Endodermal cell (in vitro differentiated cells): ENCODE results near the gene SLC25A53. TPM values are rescaled to one million over a fixed set of nuclear protein-coding genes. Genes with fewer than 3 reads are reported as not detected.
A peak's percentile ranks its signal among the peaks of the same experiment; 100 is the strongest.

ENCODE experiments used
- DNase-seq: peaks from one replicate; pipeline ENCODE4 v3.0.0-alpha.2; 2017
- H3K27ac ChIP-seq: 2 replicates; pipeline ENCODE4 v1.5.1; 2013; ENCODE audit warnings: mild to moderate bottlenecking, low read depth, low read length, moderate library complexity
- H3K27me3 ChIP-seq: 2 replicates; pipeline ENCODE4 v1.6.1; 2013; ENCODE audit warnings: mild to moderate bottlenecking, low read length, moderate library complexity; ENCODE audit not compliant: insufficient read depth, control insufficient read depth, poor library complexity, severe bottlenecking
- H3K36me3 ChIP-seq: 2 replicates; pipeline ENCODE4 v1.7.0; 2013; ENCODE audit warnings: mild to moderate bottlenecking, low read length, moderate library complexity; ENCODE audit not compliant: control insufficient read depth, insufficient read depth
- H3K4me1 ChIP-seq: one replicate; pipeline ENCODE4 v1.7.0; 2013; ENCODE audit warnings: low read length; ENCODE audit not compliant: control insufficient read depth, insufficient read depth
- H3K4me3 ChIP-seq: 2 replicates; pipeline ENCODE4 v1.5.1; 2013; ENCODE audit warnings: mild to moderate bottlenecking, low read length, moderate library complexity
- H3K9ac ChIP-seq: 2 replicates; pipeline ENCODE4 v1.6.1; 2013; ENCODE audit warnings: mild to moderate bottlenecking, low read length, moderate library complexity; ENCODE audit not compliant: poor library complexity, severe bottlenecking; ENCODE audit errors: extremely low read depth
- H3K9me3 ChIP-seq: 2 replicates; pipeline ENCODE4 v1.6.1; 2013; ENCODE audit warnings: mild to moderate bottlenecking, low read length, moderate library complexity; ENCODE audit not compliant: control insufficient read depth
- H3K27ac Mint-ChIP-seq: 2 replicates; pipeline ENCODE4 v1.8.0; 2020; ENCODE audit warnings: mixed read lengths
- H3K27me3 Mint-ChIP-seq: 2 replicates; pipeline ENCODE4 v1.8.0; 2021; ENCODE audit warnings: mild to moderate bottlenecking, mixed read lengths; ENCODE audit not compliant: insufficient read depth
- H3K36me3 Mint-ChIP-seq: 2 replicates; pipeline ENCODE4 v1.8.0; 2020; ENCODE audit warnings: low read depth, mixed read lengths
- H3K4me1 Mint-ChIP-seq: 2 replicates; pipeline ENCODE4 v1.8.0; 2020; ENCODE audit warnings: mixed read lengths
- H3K4me3 Mint-ChIP-seq: 2 replicates; pipeline ENCODE4 v1.8.0; 2020; ENCODE audit warnings: mild to moderate bottlenecking, moderate library complexity, mixed read lengths
- H3K9me3 Mint-ChIP-seq: 2 replicates; pipeline ENCODE4 v1.8.0; 2020; ENCODE audit warnings: mild to moderate bottlenecking, mixed read lengths
- WGBS, 2 experiments: methylation state at CpG; one replicate each; pipeline versions ENCODE4 v1.1.5 to v1.1.7; 2013; ENCODE audit warnings: missing lambda C conversion rate in 2 of 2, mixed read lengths in 1 of 2; ENCODE audit not compliant: insufficient coverage in 1 of 2, insufficient read length in 1 of 2; 5-methylcytosine and 5-hydroxymethylcytosine counted together
- long read RNA-seq, 4 experiments: library from polyadenylated mRNA in 2 of 4; library from RNA in 1 of 4; library from capped mRNA in 1 of 4; stranded (forward) in 3 of 4; unstranded in 1 of 4; transcript quantifications; one replicate each; pipeline ENCODE4 v2.0.0, GENCODE V29; 2020 to 2021; ENCODE audit warnings: inconsistent platforms in 1 of 4
- polyA plus RNA-seq, 2 experiments: library from polyadenylated mRNA; stranded (reverse); fragments of 50-300 nt; gene quantifications; one replicate each; pipeline ENCODE4 v1.2.3, GENCODE V29; 2013
- total RNA-seq, 2 donors: library from RNA; stranded (reverse); fragmentation: NEBNext Ultra II Directional in 1 of 2; extraction: Animal tissue kit (Norgen Biotek cat#: 25700) in 1 of 2; gene quantifications; 2 replicates in 1 of 2; 3 replicates in 1 of 2; pipeline ENCODE4 v1.2.1, GENCODE V29; 2021
- TF ChIP-seq, protein P1 (sequence below): fragments of 200-600 bp; sonication (generic); conservative IDR thresholded peaks from 2 replicates; pipeline ENCODE4 v1.5.0; 2021; ENCODE audit warnings: antibody characterized with exemption, mild to moderate bottlenecking

The SLC25A53 gene, protein sequence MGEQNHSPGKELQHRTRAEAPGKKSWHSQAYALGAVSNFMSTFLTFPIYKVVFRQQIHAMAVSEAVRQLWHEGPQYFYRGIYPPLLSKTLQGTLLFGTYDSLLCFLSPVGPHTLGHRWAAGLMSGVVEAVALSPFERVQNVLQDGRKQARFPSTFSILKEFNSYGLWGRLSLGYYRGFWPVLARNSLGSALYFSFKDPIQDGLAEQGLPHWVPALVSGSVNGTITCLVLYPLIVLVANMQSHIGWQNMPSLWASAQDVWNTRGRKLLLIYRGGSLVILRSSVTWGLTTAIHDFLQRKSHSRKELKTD
- 1 to 10 TPM; 2.0 to 4.4 TPM for total RNA-seq
- 5.8 TPM for polyA plus RNA-seq (2013, experiment 1 of 2)
- 5.3 TPM for polyA plus RNA-seq (2013, experiment 2 of 2)
- long read RNA-seq, experiment 1 = 0 reads
- long read RNA-seq, experiment 2, partial matches to known transcripts = 0 of 9 reads
- long read RNA-seq, experiment 2, other reads (novel, unspliced or antisense) = 9 of 9 reads
- long read RNA-seq, experiment 3, partial matches to known transcripts = 0 of 8 reads
- long read RNA-seq, experiment 3, other reads (novel, unspliced or antisense) = 4 of 8 reads
- long read RNA-seq, experiment 4 = 0 reads

DNA sequence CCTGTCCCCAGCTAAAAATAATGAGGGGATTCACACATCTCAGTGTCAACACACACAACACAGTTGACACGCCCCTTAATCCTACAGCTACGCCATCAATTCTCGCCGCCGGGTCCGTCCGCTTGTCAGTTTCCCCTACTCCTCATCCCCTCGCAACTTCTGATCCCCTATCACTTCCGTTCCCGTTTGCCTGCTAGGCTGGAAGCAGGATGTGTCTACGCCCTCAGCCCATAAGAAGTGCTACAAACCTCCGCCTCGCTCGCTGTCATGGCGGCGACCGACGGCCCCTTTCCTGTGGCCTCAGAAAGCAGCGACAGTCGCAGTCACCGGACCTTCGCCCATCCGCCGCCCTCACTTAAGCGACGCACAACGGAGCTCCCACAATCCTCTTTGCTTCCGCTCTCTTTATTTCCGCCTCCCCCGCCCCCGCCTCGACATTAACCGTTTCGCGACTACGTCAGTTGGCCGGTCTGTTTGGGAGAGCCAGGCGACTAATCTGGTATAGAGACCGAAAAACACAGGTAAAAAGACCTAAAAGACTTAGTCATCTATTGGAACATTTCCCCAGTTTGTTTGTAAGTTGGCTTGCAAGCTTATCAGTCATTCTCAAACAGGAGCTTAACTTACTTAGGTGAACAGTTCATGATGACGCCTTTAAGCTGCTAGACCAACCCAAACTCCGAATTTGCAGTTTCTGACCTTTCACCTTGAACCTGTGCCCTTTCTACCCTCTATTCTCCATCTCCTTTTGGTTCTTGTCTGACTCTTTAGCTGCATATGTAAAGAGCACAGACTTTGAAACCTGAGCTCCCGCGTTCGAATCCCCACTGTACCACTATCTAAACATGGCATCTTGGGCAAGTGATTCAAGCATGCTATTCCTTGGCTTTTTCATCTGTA is at the start of gene SLC25A53:
TSS of gene SLC25A53 (minus strand) at position 380 of the 900 bp plus-strand sequence. CDS start 51,752 bp downstream, outside the sequence.
- 0 to 1% methylated on average over 1 to 44 of the region's 44 CpGs for WGBS, 2 experiments
- Histone ChIP-seq H3K4me1 (peaks cover 4% of the 10 kb centered on the region), H3K27ac (peak within 1 kb of the TSS; percentile 80), H3K9ac (peak within 1 kb of the TSS; percentile 62), H3K9me3 (no peaks in the 10 kb centered on the region), H3K4me3 (peak within 1 kb of the TSS; percentile 92), H3K36me3 (no peaks in the 10 kb centered on the region), H3K27me3 (no peaks in the 10 kb centered on the region)
- DNase-seq = peak; percentile 91
- H3K27me3 Mint-ChIP-seq = no peaks in the 10 kb centered on the region
- no peaks in the 10 kb centered on the region for H3K36me3 Mint-ChIP-seq
- H3K4me1 Mint-ChIP-seq = no peaks in the 10 kb centered on the region
- peak within 1 kb of the TSS; percentile 81 for H3K4me3 Mint-ChIP-seq
- peak within 1 kb of the TSS; percentile 99 for H3K27ac Mint-ChIP-seq
- TF ChIP-seq, protein P1, sequence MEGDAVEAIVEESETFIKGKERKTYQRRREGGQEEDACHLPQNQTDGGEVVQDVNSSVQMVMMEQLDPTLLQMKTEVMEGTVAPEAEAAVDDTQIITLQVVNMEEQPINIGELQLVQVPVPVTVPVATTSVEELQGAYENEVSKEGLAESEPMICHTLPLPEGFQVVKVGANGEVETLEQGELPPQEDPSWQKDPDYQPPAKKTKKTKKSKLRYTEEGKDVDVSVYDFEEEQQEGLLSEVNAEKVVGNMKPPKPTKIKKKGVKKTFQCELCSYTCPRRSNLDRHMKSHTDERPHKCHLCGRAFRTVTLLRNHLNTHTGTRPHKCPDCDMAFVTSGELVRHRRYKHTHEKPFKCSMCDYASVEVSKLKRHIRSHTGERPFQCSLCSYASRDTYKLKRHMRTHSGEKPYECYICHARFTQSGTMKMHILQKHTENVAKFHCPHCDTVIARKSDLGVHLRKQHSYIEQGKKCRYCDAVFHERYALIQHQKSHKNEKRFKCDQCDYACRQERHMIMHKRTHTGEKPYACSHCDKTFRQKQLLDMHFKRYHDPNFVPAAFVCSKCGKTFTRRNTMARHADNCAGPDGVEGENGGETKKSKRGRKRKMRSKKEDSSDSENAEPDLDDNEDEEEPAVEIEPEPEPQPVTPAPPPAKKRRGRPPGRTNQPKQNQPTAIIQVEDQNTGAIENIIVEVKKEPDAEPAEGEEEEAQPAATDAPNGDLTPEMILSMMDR = no peak
- H3K9me3 Mint-ChIP-seq = peaks cover 48% of the 10 kb centered on the region

DNA sequence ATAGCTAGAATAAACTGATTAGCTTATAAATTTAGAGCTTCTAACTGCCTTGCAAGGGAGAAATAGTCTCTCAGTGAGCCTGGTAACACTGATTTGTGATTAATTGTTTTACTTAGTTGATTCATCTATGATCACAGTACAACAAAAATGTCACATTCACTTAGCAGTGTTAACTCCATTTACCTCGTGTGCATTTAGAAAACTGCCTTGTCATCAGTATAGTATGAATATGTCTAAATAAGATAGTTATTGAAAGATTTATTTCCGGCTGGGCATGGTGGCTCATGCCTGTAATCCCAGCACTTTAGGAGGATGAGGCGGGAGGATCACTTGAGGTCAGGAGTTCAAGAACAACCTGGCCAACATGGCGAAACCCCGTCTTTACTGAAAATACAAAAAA is 48.7 kb upstream of the SLC25A53 start:
- Histone ChIP-seq H3K9me3 (no peaks in the 10 kb centered on the region), H3K9ac (no peak overlapping the region), H3K4me3 (no peak overlapping the region), H3K4me1 (no peaks in the 10 kb centered on the region), H3K27ac (no peak overlapping the region), H3K36me3 (no peaks in the 10 kb centered on the region), H3K27me3 (no peaks in the 10 kb centered on the region)
- Mint-ChIP-seq H3K36me3 (peaks cover 10% of the 10 kb centered on the region), H3K27me3 (peaks cover 10% of the 10 kb centered on the region), H3K4me1 (no peaks in the 10 kb centered on the region), H3K4me3 (no peak overlapping the region), H3K9me3 (peaks cover 23% of the 10 kb centered on the region), H3K27ac (no peak overlapping the region)
- TF ChIP-seq, protein P1 = no peak
- DNase-seq = no peak
- 95% methylated on average over 4 of the region's 5 CpGs; no CpG with 5 or more reads in 1 of the 2 experiments for whole genome bisulfite sequencing, 2 experiments

DNA sequence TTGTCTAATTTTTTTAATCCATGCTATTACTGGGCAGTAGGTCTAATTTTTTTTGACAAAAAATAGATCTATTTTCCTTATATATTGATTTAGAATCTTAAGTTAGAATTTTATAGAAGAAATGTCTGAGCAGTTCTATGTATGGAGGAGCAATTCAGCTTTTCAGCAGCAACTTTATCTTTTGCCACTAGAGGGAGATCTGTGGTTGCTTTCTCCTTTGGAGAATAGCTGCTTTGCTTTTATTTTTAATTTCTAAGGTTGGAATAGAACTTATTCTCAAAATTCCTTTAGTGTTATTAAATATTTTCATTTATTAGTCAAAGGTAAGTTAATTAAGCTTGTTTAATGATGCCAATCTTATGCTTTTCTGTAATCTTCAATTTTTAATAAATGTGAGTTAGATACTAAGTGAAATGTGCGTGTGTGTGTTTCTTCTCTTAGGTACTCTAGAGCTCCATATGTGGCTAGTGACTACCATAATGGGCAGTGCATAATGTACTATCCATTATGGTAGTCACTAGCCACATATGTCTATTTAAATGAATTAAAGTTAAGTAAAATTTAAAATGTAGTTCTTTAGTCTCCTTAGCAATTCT is 38.8 kb upstream of the SLC25A53 start:
- Histone ChIP-seq H3K4me1 (no peaks in the 10 kb centered on the region), H3K27ac (no peak overlapping the region), H3K9me3 (no peaks in the 10 kb centered on the region), H3K9ac (no peak overlapping the region), H3K27me3 (no peaks in the 10 kb centered on the region), H3K4me3 (no peak overlapping the region), H3K36me3 (peaks cover 25% of the 10 kb centered on the region)
- Mint-ChIP-seq H3K27me3 (no peaks in the 10 kb centered on the region), H3K36me3 (peaks cover 15% of the 10 kb centered on the region), H3K4me1 (peaks cover 4% of the 10 kb centered on the region), H3K9me3 (peaks cover 13% of the 10 kb centered on the region), H3K4me3 (no peak overlapping the region), H3K27ac (no peak overlapping the region)
- 89% methylated on average over 1 of the region's 1 CpG; no CpG with 5 or more reads in 1 of the 2 experiments for WGBS, 2 experiments
- DNase-seq = no peak
- TF ChIP-seq, protein P1 = peak; percentile 90
